ENCODE data around the gene PCDHGA2. TPM values are rescaled to one million over a fixed set of nuclear protein-coding genes. Genes with fewer than 3 reads are reported as not detected.

The PCDHGA2 gene
- total and polyA plus RNA-seq, 2 experiments from 2014 or later = 0.45 to 1.0 TPM

GRCh38 chr5:141388661-141389060 lies 50.1 kb downstream of the PCDHGA2 start (continued):
- no peak for TF ChIP-seq ZNF462 (CRISPR knock-in tag; IDR thresholded peaks at IDR 0.05)
- no peak for TF ChIP-seq ZNF331 (CRISPR knock-in tag; IDR thresholded peaks at IDR 0.05; ENCODE audit: low read depth)
- no peak for TF ChIP-seq STAT1 (IDR thresholded peaks at IDR 0.05; ENCODE audit: unreplicated experiment)

- Histone ChIP-seq H3K79me2 (replicated peaks; ENCODE audit: insufficient read depth) (0 out of 2 replicates have a peak, but pooled peaks cover 5% of the 10 kb centered on the region), H3K4me2 (no peak overlapping the region), H3K4me3 (no peak overlapping the region), H3K27ac (ENCODE audit: low read depth) (no peak overlapping the region), H3K9me2 (ENCODE audit: insufficient read depth) (no peaks in the 10 kb centered on the region), H3K36me3 (ENCODE audit: insufficient read depth) (peaks cover 7% of the 10 kb centered on the region; the same call in 1 of the 2 replicates), H3F3A (replicated peaks; ENCODE audit: low read depth) (no peaks in the 10 kb centered on the region), H3K4me1 (ENCODE audit: insufficient read depth) (0 out of 2 replicates have a peak, but pooled peaks cover 5% of the 10 kb centered on the region), H3K27me3 (ENCODE audit: insufficient read depth) (peaks cover 7% of the 10 kb centered on the region; the same call in 1 of the 2 replicates), H2AFZ (no peak overlapping the region), H4K20me1 (replicated peaks; ENCODE audit: insufficient read depth) (no peaks in the 10 kb centered on the region)
- no peak for DNase-seq (ENCODE audit: low spot score)
- Mint-ChIP-seq H3K9me3 (peaks cover 89% of the 10 kb centered on the region), H3K36me3 (ENCODE audit: low read depth) (peaks cover 75% of the 10 kb centered on the region), H3K4me1 (no peaks in the 10 kb centered on the region; the same call in 2 of the 3 replicates), H3K27ac (no peak overlapping the region), H3K4me3 (peak overlapping the region; percentile 13; the same call in 1 of the 3 replicates), H3K27me3 (ENCODE audit: insufficient read depth, low read depth, poor library complexity) (peaks cover 5% of the 10 kb centered on the region)
- no peak for ATAC-seq
- no peak for TF ChIP-seq POLR2AphosphoS5 (IDR thresholded peaks at IDR 0.05; ENCODE audit: low read depth)
- TF ChIP-seq REST (IDR thresholded peaks at IDR 0.05; ENCODE audit: unreplicated experiment) = no peak
Measured at GRCh38 chr5:141389153-141390042, 50.8 kb downstream of the PCDHGA2 start.

Measured in GM23338 (cell line).